GM18505 (cell line): ENCODE results near the gene AKAP9.

Experiments
- ATAC-seq: cut with Tn5 transposase; IDR thresholded peaks from one replicate; pipeline ENCODE4 v1.9.1; 2021; ENCODE audit not compliant: unreplicated experiment
- POLR2A ChIP-seq: IDR thresholded peaks from 4 replicates; pipeline ENCODE4 v1.6.1; 2011; ENCODE audit warnings: borderline replicate concordance; ENCODE audit not compliant: insufficient read depth, insufficient read length; ENCODE audit errors: extremely low read depth

The AKAP9 gene

DNA sequence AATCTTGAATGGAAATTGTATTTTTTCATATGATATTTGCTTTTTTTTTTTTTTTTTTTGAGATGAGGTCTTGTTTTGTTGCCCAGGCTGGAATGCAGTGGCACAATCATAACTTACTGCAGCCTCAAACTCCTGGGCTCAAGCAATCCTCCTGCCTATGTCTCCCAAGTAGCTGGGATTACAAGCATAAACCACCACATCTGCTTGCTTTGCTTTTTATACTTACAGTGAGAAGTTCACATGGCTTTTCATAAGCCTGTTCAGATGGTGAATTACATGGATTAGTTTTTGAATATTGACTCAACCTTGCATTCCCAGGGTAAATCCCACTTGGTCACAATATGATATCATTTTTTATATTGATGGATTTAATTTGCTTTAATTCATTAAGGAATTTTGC lies 216.3 kb downstream of the AKAP9 start:
- no peak for ATAC-seq
- no peak for TF ChIP-seq POLR2A

DNA sequence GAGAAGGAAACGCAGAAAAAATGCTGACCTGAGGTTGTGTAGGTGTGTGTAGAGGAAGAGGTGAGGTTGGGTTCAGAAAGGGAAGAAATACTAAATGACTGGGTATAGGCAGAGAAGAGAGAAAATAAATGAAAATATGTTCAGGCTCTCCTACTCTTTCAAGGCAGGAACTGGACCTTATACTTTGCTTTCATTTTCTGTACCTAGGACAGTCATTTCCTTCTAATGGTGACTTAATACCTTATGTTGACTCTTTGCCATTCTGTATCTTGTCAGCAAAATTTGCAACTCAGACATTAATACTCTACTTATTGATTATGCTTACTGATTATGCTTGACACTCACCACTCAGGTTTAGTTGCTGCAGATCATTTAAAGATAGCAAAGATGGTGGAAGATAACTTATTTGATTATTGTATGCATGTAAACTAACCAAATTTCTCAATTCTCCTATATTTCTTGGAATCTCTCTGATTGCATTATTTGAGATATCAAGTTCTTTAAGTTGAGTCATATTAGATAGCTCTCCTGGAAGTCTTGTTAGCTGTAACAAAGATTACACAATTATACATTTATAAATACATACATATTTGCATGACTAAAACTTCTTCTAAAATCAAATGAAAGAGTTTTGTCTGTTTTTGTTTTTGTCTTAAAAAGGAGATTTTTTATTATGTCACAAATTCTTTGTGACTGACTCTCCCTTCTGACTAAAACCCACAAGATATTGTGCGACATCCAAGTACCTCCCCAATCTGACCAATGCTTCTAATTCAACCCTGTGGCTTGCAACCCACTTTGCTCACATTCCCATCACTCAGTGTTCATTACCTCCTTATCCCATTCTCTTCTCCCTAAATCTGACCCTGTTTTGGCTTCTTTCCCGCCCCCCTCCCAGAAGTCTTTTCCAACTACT lies 218.3 kb downstream of the AKAP9 start:
- no peak for TF ChIP-seq POLR2A
- ATAC-seq, result no peak
